GM12878 (cell line): ENCODE data around the gene SLAMF1. TPM values are rescaled to one million over a fixed set of nuclear protein-coding genes. Genes with fewer than 3 reads are reported as not detected.

Experiments
- ATAC-seq: fragments of 200-7000 bp; cut with Tn5 transposase; 3 replicates; pipeline ENCODE4 v1.9.1; 2020; ENCODE audit warnings: mild to moderate bottlenecking, moderate library complexity
- BruUV-seq: library from RNA; stranded (reverse); fragments of 400-500 nt; replicated peaks from 2 replicates; lab custom pipeline; 2021; lab: Mats Ljungman, UMichigan
- CTCF ChIA-PET: fragments of 300-600 bp; sonication (Branson Sonifier 250); formaldehyde crosslinking; extraction: SDS; loops from one replicate; lab custom pipeline; 2021; ENCODE audit warnings: inconsistent platforms; lab: Yijun Ruan, JAX
- POLR2A ChIA-PET: fragments of 350-600 bp; formaldehyde crosslinking; extraction: SDS; loops from one replicate; lab custom pipeline; 2021; ENCODE audit warnings: inconsistent platforms; lab: Charles Lee
- RAD21 ChIA-PET: fragments of 300-600 bp; sonication (Branson Sonifier 250); formaldehyde crosslinking; loops from one replicate; lab custom pipeline; 2023; ENCODE audit warnings: antibody characterized with exemption; ENCODE audit not compliant: unreplicated experiment; lab: Charles Lee
- SMC1A ChIA-PET: fragments of 300-600 bp; sonication (Branson Sonifier 250); formaldehyde crosslinking; loops from one replicate; lab custom pipeline; 2023; ENCODE audit not compliant: unreplicated experiment, uncharacterized antibody; lab: Charles Lee
- DNase-seq: peaks from one replicate; pipeline ENCODE4 v3.0.0-alpha.2; 2011; ENCODE audit warnings: low read depth, low spot score
- FAIRE-seq: peaks from 3 replicates; lab custom pipeline; 2011; peaks lifted over from hg19 to GRCh38; lab: Jason Lieb, UNC
- H2AFZ ChIP-seq: 2 replicates; pipeline ENCODE4 v1.6.0; 2011; ENCODE audit warnings: low read depth, low read length, control low read depth; ENCODE audit not compliant: control insufficient read depth
- H3K27ac ChIP-seq: 2 replicates; pipeline ENCODE4 v1.5.1; 2011; ENCODE audit warnings: control low read depth; ENCODE audit not compliant: control insufficient read depth, insufficient read depth
- H3K27me3 ChIP-seq, 2 experiments: replicated peaks in 1 of 2; 2 replicates each; pipeline versions ENCODE4 v1.6.0 to v1.6.1; 2011; ENCODE audit warnings: low read length in 1 of 2; ENCODE audit not compliant: control insufficient read depth in 2 of 2, insufficient read depth in 2 of 2
- H3K36me3 ChIP-seq, 2 experiments: 2 replicates each; pipeline ENCODE4 v1.5.1; 2011; ENCODE audit warnings: low read length in 1 of 2; ENCODE audit not compliant: control insufficient read depth in 2 of 2, insufficient read depth in 2 of 2
- H3K4me1 ChIP-seq: 2 replicates; pipeline ENCODE4 v1.6.1; 2011; ENCODE audit warnings: mild to moderate bottlenecking, low read length, moderate library complexity, mixed read lengths; ENCODE audit not compliant: control insufficient read depth, insufficient read depth
- H3K4me2 ChIP-seq: 2 replicates; pipeline ENCODE4 v1.6.0; 2011; ENCODE audit warnings: control low read depth; ENCODE audit not compliant: control insufficient read depth, insufficient read depth
- H3K4me3 ChIP-seq: fragments of 200-600 bp; sonication (generic); 2 replicates; pipeline ENCODE4 v1.5.1; 2016
- H3K79me2 ChIP-seq: 2 replicates; pipeline ENCODE4 v1.6.0; 2011; ENCODE audit warnings: low read length; ENCODE audit not compliant: control insufficient read depth, insufficient read depth
- H3K9ac ChIP-seq: 2 replicates; pipeline ENCODE4 v1.8.0; 2011; ENCODE audit warnings: low read length, control low read depth, mixed read lengths; ENCODE audit not compliant: control insufficient read depth, insufficient read depth
- H3K9me3 ChIP-seq: replicated peaks from 3 replicates; pipeline ENCODE4 v1.5.1; 2011; ENCODE audit warnings: mild to moderate bottlenecking, low read length; ENCODE audit not compliant: control insufficient read depth, insufficient read depth
- H4K20me1 ChIP-seq: 2 replicates; pipeline ENCODE4 v1.6.0; 2011; ENCODE audit not compliant: control insufficient read depth, insufficient read depth
- BACH1 ChIP-seq: fragments of 450-650 bp; IDR thresholded peaks from 2 replicates; pipeline ENCODE4 v1.6.1; 2017; ENCODE audit warnings: mild to moderate bottlenecking, borderline replicate concordance
- CBFB ChIP-seq: IDR thresholded peaks from 2 replicates; pipeline ENCODE4 v1.6.1; 2016; ENCODE audit warnings: antibody characterized with exemption, low read depth
- IKZF2 ChIP-seq, 2 experiments: fragments of 450-650 bp; IDR thresholded peaks; 2 replicates each; pipeline ENCODE4 v1.6.1; 2017; ENCODE audit warnings: mild to moderate bottlenecking in 2 of 2, moderate library complexity in 2 of 2
- LARP7 ChIP-seq: fragments of 450-650 bp; IDR thresholded peaks from 2 replicates; pipeline ENCODE4 v1.6.1; 2017; ENCODE audit warnings: mild to moderate bottlenecking
- MTA3 ChIP-seq: IDR thresholded peaks from 2 replicates; pipeline ENCODE4 v1.6.1; 2012; ENCODE audit warnings: low read length, inconsistent platforms, borderline replicate concordance
- POLR2A ChIP-seq: IDR thresholded peaks from 2 replicates; pipeline ENCODE4 v1.6.1; 2011; ENCODE audit warnings: low read depth, mild to moderate bottlenecking, low read length
- POLR2AphosphoS2 ChIP-seq: IDR thresholded peaks from 2 replicates; pipeline ENCODE4 v1.6.1; 2011; ENCODE audit warnings: low read depth, mild to moderate bottlenecking, low read length, improper control_type of control experiment, moderate library complexity
- POLR2AphosphoS5 ChIP-seq: IDR thresholded peaks from 2 replicates; pipeline ENCODE4 v1.6.1; 2011; ENCODE audit warnings: mild to moderate bottlenecking, low read length, inconsistent platforms
- RAD51 ChIP-seq: fragments of 450-650 bp; IDR thresholded peaks from 2 replicates; pipeline ENCODE4 v1.6.1; 2016; ENCODE audit warnings: moderate library complexity, mild to moderate bottlenecking, inconsistent platforms
- RELA ChIP-seq: fragments of 450-650 bp; IDR thresholded peaks from 2 replicates; pipeline ENCODE4 v1.8.0; 2014; ENCODE audit warnings: borderline replicate concordance; ENCODE audit not compliant: partially characterized antibody
- SIX5 ChIP-seq: IDR thresholded peaks from 2 replicates; pipeline ENCODE4 v1.6.1; 2011; ENCODE audit warnings: mild to moderate bottlenecking, low read depth, low read length, moderate library complexity; ENCODE audit not compliant: severe bottlenecking
- YBX1 ChIP-seq: fragments of 450-650 bp; IDR thresholded peaks from 2 replicates; pipeline ENCODE4 v1.6.1; 2016; ENCODE audit warnings: antibody characterized with exemption
- WGBS: methylation state at CpG from one replicate; pipeline ENCODE4 v1.1.6; 2016; ENCODE audit warnings: low lambda C conversion rate; ENCODE audit not compliant: insufficient replicate concordance, insufficient coverage; ENCODE audit errors: missing lambda C conversion rate; 5-methylcytosine and 5-hydroxymethylcytosine counted together
- in situ Hi-C: fragments of 300-500 bp; cut with MboI; formaldehyde crosslinking; loops from 9 replicates; pipeline ENCODE4 v1.14.3; 2018; ENCODE audit warnings: mixed read lengths
- intact Hi-C: fragments of 100-400 bp; cut with micrococcal nuclease; formaldehyde crosslinking; loops from one replicate; pipeline ENCODE4 v1.14.2; 2022; ENCODE audit not compliant: unreplicated experiment
- polyA plus RNA-seq, 11 experiments: library from polyadenylated mRNA; depleted of rRNA in 4 of 11; unstranded in 6 of 11; stranded (reverse) in 5 of 11; fragments of >200 nt; fragmentation: Nextera tagmentation in 4 of 11; fragmentation: Illumina TruSeq in 1 of 11; extraction: Ambion mirVana in 4 of 11; extraction: Trizol in 1 of 11; gene quantifications; 1 replicate in 1 of 11; 2 replicates in 10 of 11; pipeline versions ENCODE4 v1.2.1 to v1.2.3, GENCODE V29; 2011 to 2016; ENCODE audit warnings: inconsistent platforms in 2 of 11, missing spikeins in 2 of 11, low read depth in 1 of 11
- total RNA-seq, 4 experiments: library from RNA; depleted of rRNA in 3 of 4; stranded (reverse); fragments of >200 nt in 3 of 4; fragmentation: Illumina TruSeq in 1 of 4; extraction: Trizol in 1 of 4; gene quantifications; 2 replicates each; pipeline versions ENCODE4 v1.2.1 to v1.2.3, GENCODE V29; 2013 to 2021
- TF ChIP-seq, protein P1 (sequence below): IDR thresholded peaks from 2 replicates; pipeline ENCODE4 v1.6.1; 2012; ENCODE audit warnings: low read length, inconsistent platforms
- TF ChIP-seq, protein P2 (sequence below): fragments of 450-650 bp; IDR thresholded peaks from 2 replicates; pipeline ENCODE4 v1.6.1; 2017; ENCODE audit warnings: mild to moderate bottlenecking, moderate library complexity

The SLAMF1 gene
- total and polyA plus RNA-seq, 10 of the 15 experiments (the other 5 are each of a cell fraction or from before 2014, with no cell fraction given): 87.3 to 260 (median 131) TPM

- intact Hi-C loops: no loop called here
- SMC1A ChIA-PET: interaction anchor here (1.4 to 10.8 kb wide), 7 partner anchors 9 to 65 kb away, joined by 3 to 259 read pairs (median 6); no protein-coding TSS in a partner anchor
- Histone ChIP-seq H2AFZ (no peak overlapping the region), H3K9me3 (no peaks in the 10 kb centered on the region), H3K36me3 (peaks cover 2 to 27% of the 10 kb centered on the region in 2 experiments; a peak in 3 of 4 replicates), H3K27ac (peak overlapping the region; percentile 95), H3K27me3 (no peaks in the 10 kb centered on the region), H3K4me3 (peak overlapping the region; percentile 95), H3K4me1 (peaks cover 40% of the 10 kb centered on the region), H3K9ac (peak overlapping the region; percentile 99), H3K4me2 (peak overlapping the region; percentile 96), H3K79me2 (peaks cover 99% of the 10 kb centered on the region), H4K20me1 (no peaks in the 10 kb centered on the region)
- no TSS peak for BruUV-seq
- TF ChIP-seq POLR2AphosphoS2 (0 out of 2 replicates have a peak, but pooled peaks have one; percentile 3), RELA (no peak), POLR2A (peak; percentile 51; the same call in 1 of the 2 replicates), LARP7 (0 out of 2 replicates have a peak, but pooled peaks have one; percentile 23), RAD51 (peak; percentile 44; the same call in 1 of the 2 replicates), POLR2AphosphoS5 (peak; percentile 11; the same call in 1 of the 2 replicates), MTA3 (0 out of 2 replicates have a peak, but pooled peaks have one; percentile 15), CBFB (0 out of 2 replicates have a peak, but pooled peaks have one; percentile 6), IKZF2 (IDR thresholded peaks at IDR 0.05) (0 out of 4 replicates have a peak, but pooled peaks of 1 of the 2 experiments have one; percentile 24), YBX1 (no peak), SIX5 (no peak), BACH1 (peak; percentile 64)
- TF ChIP-seq, protein P1, sequence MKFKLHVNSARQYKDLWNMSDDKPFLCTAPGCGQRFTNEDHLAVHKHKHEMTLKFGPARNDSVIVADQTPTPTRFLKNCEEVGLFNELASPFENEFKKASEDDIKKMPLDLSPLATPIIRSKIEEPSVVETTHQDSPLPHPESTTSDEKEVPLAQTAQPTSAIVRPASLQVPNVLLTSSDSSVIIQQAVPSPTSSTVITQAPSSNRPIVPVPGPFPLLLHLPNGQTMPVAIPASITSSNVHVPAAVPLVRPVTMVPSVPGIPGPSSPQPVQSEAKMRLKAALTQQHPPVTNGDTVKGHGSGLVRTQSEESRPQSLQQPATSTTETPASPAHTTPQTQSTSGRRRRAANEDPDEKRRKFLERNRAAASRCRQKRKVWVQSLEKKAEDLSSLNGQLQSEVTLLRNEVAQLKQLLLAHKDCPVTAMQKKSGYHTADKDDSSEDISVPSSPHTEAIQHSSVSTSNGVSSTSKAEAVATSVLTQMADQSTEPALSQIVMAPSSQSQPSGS: peak; percentile 15
- TF ChIP-seq, protein P2, sequence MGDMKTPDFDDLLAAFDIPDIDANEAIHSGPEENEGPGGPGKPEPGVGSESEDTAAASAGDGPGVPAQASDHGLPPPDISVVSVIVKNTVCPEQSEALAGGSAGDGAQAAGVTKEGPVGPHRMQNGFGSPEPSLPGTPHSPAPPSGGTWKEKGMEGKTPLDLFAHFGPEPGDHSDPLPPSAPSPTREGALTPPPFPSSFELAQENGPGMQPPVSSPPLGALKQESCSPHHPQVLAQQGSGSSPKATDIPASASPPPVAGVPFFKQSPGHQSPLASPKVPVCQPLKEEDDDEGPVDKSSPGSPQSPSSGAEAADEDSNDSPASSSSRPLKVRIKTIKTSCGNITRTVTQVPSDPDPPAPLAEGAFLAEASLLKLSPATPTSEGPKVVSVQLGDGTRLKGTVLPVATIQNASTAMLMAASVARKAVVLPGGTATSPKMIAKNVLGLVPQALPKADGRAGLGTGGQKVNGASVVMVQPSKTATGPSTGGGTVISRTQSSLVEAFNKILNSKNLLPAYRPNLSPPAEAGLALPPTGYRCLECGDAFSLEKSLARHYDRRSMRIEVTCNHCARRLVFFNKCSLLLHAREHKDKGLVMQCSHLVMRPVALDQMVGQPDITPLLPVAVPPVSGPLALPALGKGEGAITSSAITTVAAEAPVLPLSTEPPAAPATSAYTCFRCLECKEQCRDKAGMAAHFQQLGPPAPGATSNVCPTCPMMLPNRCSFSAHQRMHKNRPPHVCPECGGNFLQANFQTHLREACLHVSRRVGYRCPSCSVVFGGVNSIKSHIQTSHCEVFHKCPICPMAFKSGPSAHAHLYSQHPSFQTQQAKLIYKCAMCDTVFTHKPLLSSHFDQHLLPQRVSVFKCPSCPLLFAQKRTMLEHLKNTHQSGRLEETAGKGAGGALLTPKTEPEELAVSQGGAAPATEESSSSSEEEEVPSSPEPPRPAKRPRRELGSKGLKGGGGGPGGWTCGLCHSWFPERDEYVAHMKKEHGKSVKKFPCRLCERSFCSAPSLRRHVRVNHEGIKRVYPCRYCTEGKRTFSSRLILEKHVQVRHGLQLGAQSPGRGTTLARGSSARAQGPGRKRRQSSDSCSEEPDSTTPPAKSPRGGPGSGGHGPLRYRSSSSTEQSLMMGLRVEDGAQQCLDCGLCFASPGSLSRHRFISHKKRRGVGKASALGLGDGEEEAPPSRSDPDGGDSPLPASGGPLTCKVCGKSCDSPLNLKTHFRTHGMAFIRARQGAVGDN: peak; percentile 7; the same call in 1 of the 2 replicates
- DNase-seq (no peak), FAIRE-seq (no peak), ATAC-seq (no peak)
- in situ Hi-C loops: no loop called here
- CTCF ChIA-PET: interaction anchor here (0.6 to 1.6 kb wide), 7 partner anchors 13 to 34 kb away, joined by 3 to 5 read pairs (median 4); no protein-coding TSS in a partner anchor
- 45% methylated on average over 2 of the region's 2 CpGs for WGBS
- POLR2A ChIA-PET: interaction anchor here (0.7 to 7.6 kb wide), 8 partner anchors 13 to 66 kb away, joined by 3 to 68 read pairs (median 6); no protein-coding TSS in a partner anchor
- RAD21 ChIA-PET: interaction anchor here (0.6 to 10.9 kb wide), 10 partner anchors 11 to 125 kb away, joined by 3 to 194 read pairs (median 3); no protein-coding TSS in a partner anchor
Observed at GRCh38 chr1:160642281-160642644, 4.6 kb downstream of the SLAMF1 start.
